GM21825 (cell line): Measurements from ENCODE around the gene AKT1S1.
"Not testable (repeated sequence)": the region's sequence is repeated elsewhere in the genome, so short reads cannot be mapped to it uniquely, and the experiment has no call there.

Experiments
- ATAC-seq: cut with Tn5 transposase; IDR thresholded peaks from one replicate; pipeline ENCODE4 v1.9.1; 2021; ENCODE audit warnings: mild to moderate bottlenecking, moderate library complexity; ENCODE audit not compliant: unreplicated experiment

Gene AKT1S1

GRCh38 chr19:49840321-49840720 lies 36.8 kb downstream of the AKT1S1 start:
- no peak for ATAC-seq

GRCh38 chr19:49839713-49840112 lies 37.4 kb downstream of the AKT1S1 start:
- ATAC-seq, result no peak

GRCh38 chr19:49838885-49839588 lies 38.1 kb downstream of the AKT1S1 start:
- no peak for ATAC-seq

GRCh38 chr19:49837425-49837824 lies 39.7 kb downstream of the AKT1S1 start:
- no peak for ATAC-seq

GRCh38 chr19:49837009-49837310 lies 40.2 kb downstream of the AKT1S1 start:
- ATAC-seq, result no peak

GRCh38 chr19:49836176-49837008 lies 40.8 kb downstream of the AKT1S1 start:
- ATAC-seq, result no peak

GRCh38 chr19:49835562-49835961 lies 41.6 kb downstream of the AKT1S1 start:
- ATAC-seq, result no peak

GRCh38 chr19:49833599-49833998 lies 43.6 kb downstream of the AKT1S1 start:
- ATAC-seq, result no peak

GRCh38 chr19:49832556-49832955 lies 44.6 kb downstream of the AKT1S1 start:
- no peak for ATAC-seq

GRCh38 chr19:49831592-49831991 lies 45.6 kb downstream of the AKT1S1 start:
- no peak for ATAC-seq

GRCh38 chr19:49830766-49831165 lies 46.4 kb downstream of the AKT1S1 start:
- no peak for ATAC-seq

- no peak for ATAC-seq
These were observed 47.4 kb downstream of the AKT1S1 start for GRCh38 chr19:49829721-49830120.

GRCh38 chr19:49829200-49829599 lies 48.0 kb downstream of the AKT1S1 start:
- no peak for ATAC-seq

- no peak for ATAC-seq
These were observed 50.1 kb downstream of the AKT1S1 start for GRCh38 chr19:49827034-49827433.

- no peak for ATAC-seq
These were observed 52.5 kb downstream of the AKT1S1 start for GRCh38 chr19:49824662-49825061.

GRCh38 chr19:49823472-49823871 lies 53.7 kb downstream of the AKT1S1 start:
- no peak for ATAC-seq

- ATAC-seq, result no peak
These were observed 57.0 kb downstream of the AKT1S1 start for GRCh38 chr19:49820125-49820524.

- not testable (repeated sequence) for ATAC-seq
These were observed 57.6 kb downstream of the AKT1S1 start for GRCh38 chr19:49819452-49820115.
